Measurements from ENCODE around the gene FAM13C.
"Not testable (repeated sequence)": the region's sequence is repeated elsewhere in the genome, so short reads cannot be mapped to it uniquely, and the experiment has no call there.

Gene FAM13C

DNA sequence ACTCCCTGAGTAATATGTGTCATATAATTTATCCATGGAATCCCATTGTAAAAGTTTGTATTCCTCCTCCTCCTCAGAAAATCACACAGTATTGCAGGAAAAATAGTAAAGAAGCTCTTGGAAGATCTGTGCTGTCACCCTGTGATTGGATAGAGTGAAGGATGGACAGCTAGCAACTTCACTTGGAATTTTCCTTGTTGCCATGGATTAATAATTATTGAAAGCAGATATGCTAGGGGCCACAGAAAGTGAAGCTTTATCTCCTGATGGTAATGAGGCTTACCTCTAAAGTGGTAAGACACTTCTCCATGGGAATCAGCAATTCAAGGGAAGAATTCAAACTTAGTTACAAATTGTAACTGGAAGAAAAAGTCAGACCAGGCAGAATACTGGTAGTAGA is 137.1 kb downstream of the FAM13C start:
- no peak for DNase-seq

DNA sequence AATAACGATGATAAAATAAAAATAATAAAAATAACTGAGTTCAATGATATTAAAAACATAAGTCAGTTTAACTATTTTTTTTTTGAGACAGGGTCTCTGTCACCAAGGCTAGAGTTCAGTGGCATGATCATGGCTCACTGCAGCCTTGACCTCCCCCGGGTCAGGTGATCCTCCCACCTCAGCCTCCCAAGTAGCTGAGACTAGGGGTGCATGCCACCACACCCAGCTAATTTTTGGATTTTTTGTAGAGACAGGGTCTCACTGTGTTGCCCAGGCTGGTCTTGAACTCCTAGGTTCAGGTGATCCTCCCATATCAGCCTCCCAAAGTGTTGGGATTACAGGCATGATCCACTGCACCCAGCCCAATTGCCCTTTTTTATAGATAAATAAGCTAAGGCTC is 138.8 kb downstream of the FAM13C start:
- DNase-seq = not testable (repeated sequence)

DNA sequence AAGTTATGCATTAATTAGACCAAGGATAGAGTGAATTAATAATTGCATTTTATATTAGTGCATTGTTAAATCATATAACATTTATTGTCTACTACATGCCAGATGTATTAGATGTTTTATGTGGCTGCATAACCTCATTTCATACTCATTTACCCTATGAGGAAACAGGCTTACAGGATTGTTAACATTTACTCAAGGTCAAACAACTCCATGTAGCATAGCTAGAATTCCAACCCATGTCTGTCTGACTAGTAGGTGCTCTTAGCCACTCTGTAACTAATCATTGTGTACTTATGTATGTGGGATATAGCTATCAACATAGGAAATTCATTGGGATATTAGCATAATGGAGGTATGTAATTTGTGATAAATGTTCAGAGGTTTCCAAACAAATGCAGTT is 139.6 kb downstream of the FAM13C start:
- DNase-seq = no peak

DNA sequence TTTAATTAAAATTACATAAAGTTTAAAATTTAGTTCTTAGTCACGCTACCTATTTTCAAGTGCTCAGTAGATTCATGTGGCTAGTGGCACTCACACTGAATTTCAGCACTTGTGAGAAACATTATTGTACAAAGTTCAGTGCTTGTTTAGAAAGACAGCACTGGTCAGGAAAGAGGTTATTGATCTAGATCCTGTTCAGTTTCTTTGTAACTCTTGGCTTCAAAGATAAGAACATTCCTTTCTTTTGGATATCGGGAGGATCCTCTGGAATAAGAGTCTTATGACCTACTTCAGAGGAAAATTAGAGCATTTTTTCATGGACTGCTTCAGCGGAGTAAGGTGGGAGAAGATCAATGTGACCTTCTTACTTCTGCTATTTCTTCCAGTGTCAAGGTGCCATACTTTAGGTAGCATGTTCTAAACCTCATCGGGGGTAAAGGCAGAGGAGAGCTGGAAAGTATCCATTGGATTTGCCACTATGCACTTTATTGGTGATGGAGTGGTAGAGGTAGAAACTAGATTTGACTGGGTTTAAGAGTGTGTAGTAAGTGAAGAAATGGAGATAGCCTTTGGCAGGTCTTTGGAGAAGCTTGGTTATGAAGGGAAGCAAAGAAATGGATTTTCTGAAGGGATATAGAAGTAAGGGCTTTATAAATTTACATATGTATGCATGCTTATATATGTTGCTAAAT is 146.0 kb downstream of the FAM13C start:
- DNase-seq = no peak

DNA sequence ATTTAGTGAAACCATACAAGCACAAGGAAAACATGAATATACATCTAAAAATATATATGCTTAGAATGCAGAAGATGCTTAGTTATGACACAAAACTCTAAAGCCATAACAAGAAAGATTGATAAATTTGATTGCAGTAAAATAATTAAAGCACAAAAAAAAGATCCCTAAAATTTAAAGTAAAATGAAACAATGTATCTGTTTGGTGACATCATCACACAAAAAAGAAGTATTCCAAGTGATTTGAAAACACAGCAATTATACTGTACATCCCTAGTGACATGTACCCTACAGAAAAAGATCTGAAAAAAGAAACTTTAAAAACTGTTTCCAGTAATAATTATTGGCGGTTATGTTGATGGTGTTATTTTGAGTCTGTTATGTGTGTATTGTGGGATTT is 148.2 kb downstream of the FAM13C start:
- no peak for DNase-seq

DNA sequence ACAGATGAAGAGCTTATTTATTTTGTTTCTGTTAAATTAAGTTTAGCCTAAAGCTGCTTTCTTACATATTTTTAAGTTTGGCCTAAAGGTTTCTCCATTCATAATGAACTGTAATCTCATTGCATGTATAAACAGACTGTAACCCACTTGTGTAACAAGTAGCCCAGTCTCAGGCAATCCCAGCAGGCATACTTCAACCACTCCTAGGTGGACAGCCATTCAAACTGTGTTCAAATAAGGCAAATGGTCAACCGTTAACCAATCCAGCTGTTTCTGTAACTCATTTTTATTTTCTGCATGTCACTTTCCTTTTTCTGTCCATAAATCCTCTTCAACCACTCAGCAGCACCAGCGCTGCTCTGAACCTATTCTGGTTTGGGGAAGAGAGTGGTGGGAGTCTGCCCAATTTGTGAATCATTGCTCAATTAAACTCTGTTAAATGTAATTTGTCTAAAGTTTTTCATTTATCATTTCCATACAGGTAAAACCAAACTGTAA is 150.0 kb downstream of the FAM13C start:
- DNase-seq = no peak

DNA sequence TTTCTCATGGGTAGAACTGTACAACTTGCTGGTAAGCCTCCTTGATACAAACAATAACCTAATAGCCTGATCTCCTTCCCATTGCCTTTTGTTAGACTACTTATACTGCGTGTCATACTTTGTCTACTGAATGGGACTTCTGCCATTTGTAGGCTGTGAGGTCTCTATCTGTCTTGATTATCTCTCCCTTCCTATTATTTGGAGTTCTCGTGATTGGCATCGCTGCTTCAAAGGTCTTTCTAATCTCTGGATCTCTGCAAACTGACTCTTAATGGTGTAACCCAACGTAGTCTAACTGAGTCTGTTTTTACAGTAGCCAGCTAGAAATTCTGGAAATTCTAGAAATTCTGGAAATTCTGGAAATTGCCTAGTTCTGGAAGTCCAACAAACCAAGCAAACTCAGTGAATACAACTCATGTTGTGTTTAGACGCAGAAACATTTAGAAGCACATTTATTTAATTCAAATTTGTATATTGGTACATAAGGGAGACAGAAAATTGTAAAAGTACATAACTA is 156.1 kb downstream of the FAM13C start:
- DNase-seq = no peak

Data from effector CD8-positive, alpha-beta T cell (primary cell).